Hepatocyte (in vitro differentiated cells): ENCODE results near the gene TMEM248.
"Not testable (repeated sequence)": the region's sequence is repeated elsewhere in the genome, so short reads cannot be mapped to it uniquely, and the experiment has no call there.

ENCODE experiments used
- CTCF ChIP-seq: fragments of 200-600 bp; sonication (generic); IDR thresholded peaks from 2 replicates; pipeline ENCODE4 v1.5.1; 2016; ENCODE audit warnings: antibody characterized with exemption, mild to moderate bottlenecking; ENCODE audit not compliant: poor library complexity
- EZH2 ChIP-seq: fragments of 200-600 bp; sonication (generic); IDR thresholded peaks from 2 replicates; pipeline ENCODE4 v1.6.1; 2016; ENCODE audit warnings: antibody characterized with exemption, mild to moderate bottlenecking, borderline replicate concordance
- EZH2phosphoT487 ChIP-seq: fragments of 200-600 bp; sonication (generic); IDR thresholded peaks from one replicate; pipeline ENCODE4 v1.6.1; 2018; ENCODE audit warnings: antibody characterized with exemption, mild to moderate bottlenecking, low read depth, moderate library complexity; ENCODE audit not compliant: unreplicated experiment, severe bottlenecking

DNA sequence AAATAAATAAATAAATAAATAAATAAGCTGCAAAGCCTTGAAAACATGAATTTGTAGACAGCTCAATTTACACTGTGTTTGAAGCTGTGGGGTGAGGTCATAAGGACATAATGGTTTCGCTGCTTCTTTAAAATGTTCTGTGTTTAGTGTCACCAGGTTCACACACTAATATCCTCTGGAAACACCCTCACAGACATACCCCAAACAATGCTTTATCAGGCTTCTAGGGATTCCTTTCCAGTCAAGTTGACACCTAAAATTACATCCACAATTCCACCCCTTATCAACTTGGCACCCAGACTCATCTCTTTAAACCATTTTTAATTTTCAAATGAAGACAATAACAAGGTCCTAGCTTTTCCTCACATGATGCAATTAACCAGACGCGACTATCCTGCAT, 68.5 kb downstream of the TMEM248 start:
- TF ChIP-seq EZH2, CTCF, EZH2phosphoT487: not testable (repeated sequence)
